ENCODE data around the gene UNC5B.
"Not testable (repeated sequence)": the region's sequence is repeated elsewhere in the genome, so short reads cannot be mapped to it uniquely, and the experiment has no call there.

The UNC5B gene

GRCh38 chr10:71271662-71272055 is 59.3 kb downstream of the UNC5B start:
- Histone ChIP-seq H3K27ac (ENCODE audit: low read depth, low read length) (no peak overlapping the region), H2AFZ (ENCODE audit: low read length, unreplicated experiment) (no peak overlapping the region), H3K4me1 (ENCODE audit: control insufficient read depth, insufficient read depth, low read length, unreplicated experiment) (peaks cover 14% of the 10 kb centered on the region), H3K27me3 (ENCODE audit: insufficient read depth, low read length) (no peaks in the 10 kb centered on the region), H3K79me2 (ENCODE audit: control insufficient read depth, insufficient read depth, low read length, unreplicated experiment) (no peaks in the 10 kb centered on the region), H3K36me3 (ENCODE audit: insufficient read depth, low read length) (no peaks in the 10 kb centered on the region), H3K4me3 (ENCODE audit: low read depth, low read length) (no peak overlapping the region)

- Histone ChIP-seq H2AFZ (ENCODE audit: low read length, unreplicated experiment) (no peak overlapping the region), H3K27me3 (ENCODE audit: insufficient read depth, low read length) (no peaks in the 10 kb centered on the region), H3K79me2 (ENCODE audit: control insufficient read depth, insufficient read depth, low read length, unreplicated experiment) (no peaks in the 10 kb centered on the region), H3K27ac (ENCODE audit: low read depth, low read length) (no peak overlapping the region), H3K4me1 (ENCODE audit: control insufficient read depth, insufficient read depth, low read length, unreplicated experiment) (peaks cover 12% of the 10 kb centered on the region), H3K36me3 (ENCODE audit: insufficient read depth, low read length) (no peaks in the 10 kb centered on the region), H3K4me3 (ENCODE audit: low read depth, low read length) (no peak overlapping the region)
Measured at GRCh38 chr10:71272056-71272771, 59.8 kb downstream of the UNC5B start.

GRCh38 chr10:71272974-71273373 is 60.6 kb downstream of the UNC5B start:
- not testable (repeated sequence) for H3K4me3 ChIP-seq (ENCODE audit: low read depth, low read length); H3K79me2 ChIP-seq (ENCODE audit: control insufficient read depth, insufficient read depth, low read length, unreplicated experiment); H3K36me3 ChIP-seq (ENCODE audit: insufficient read depth, low read length); H3K27ac ChIP-seq (ENCODE audit: low read depth, low read length); H2AFZ ChIP-seq (ENCODE audit: low read length, unreplicated experiment); H3K27me3 ChIP-seq (ENCODE audit: insufficient read depth, low read length)
- peaks cover 12% of the 10 kb centered on the region for H3K4me1 ChIP-seq (ENCODE audit: control insufficient read depth, insufficient read depth, low read length, unreplicated experiment)

- Histone ChIP-seq H3K36me3 (ENCODE audit: insufficient read depth, low read length) (no peaks in the 10 kb centered on the region), H3K79me2 (ENCODE audit: control insufficient read depth, insufficient read depth, low read length, unreplicated experiment) (no peaks in the 10 kb centered on the region)
Measured at GRCh38 chr10:71273506-71273905, 61.1 kb downstream of the UNC5B start.

GRCh38 chr10:71274901-71275796 is 62.8 kb downstream of the UNC5B start:
- H3K4me1 ChIP-seq (ENCODE audit: control insufficient read depth, insufficient read depth, low read length, unreplicated experiment) = peaks cover 12% of the 10 kb centered on the region
- no peaks in the 10 kb centered on the region for H3K27me3 ChIP-seq (ENCODE audit: insufficient read depth, low read length)
- no peak overlapping the region for H3K27ac ChIP-seq (ENCODE audit: low read depth, low read length)
- H3K4me3 ChIP-seq (ENCODE audit: low read depth, low read length) = no peak overlapping the region
- H3K36me3 ChIP-seq (ENCODE audit: insufficient read depth, low read length) = no peaks in the 10 kb centered on the region
- no peak overlapping the region for H2AFZ ChIP-seq (ENCODE audit: low read length, unreplicated experiment)
- H3K79me2 ChIP-seq (ENCODE audit: control insufficient read depth, insufficient read depth, low read length, unreplicated experiment) = no peaks in the 10 kb centered on the region

More at GRCh38 chr10:71273506-71273905, 61.1 kb downstream of the UNC5B start:
- H2AFZ ChIP-seq (ENCODE audit: low read length, unreplicated experiment) = no peak overlapping the region
- peaks cover 12% of the 10 kb centered on the region for H3K4me1 ChIP-seq (ENCODE audit: control insufficient read depth, insufficient read depth, low read length, unreplicated experiment)
- no peaks in the 10 kb centered on the region for H3K27me3 ChIP-seq (ENCODE audit: insufficient read depth, low read length)
- no peak overlapping the region for H3K4me3 ChIP-seq (ENCODE audit: low read depth, low read length)
- H3K27ac ChIP-seq (ENCODE audit: low read depth, low read length) = no peak overlapping the region

GRCh38 chr10:71276873-71277272 is 64.5 kb downstream of the UNC5B start:
- H2AFZ ChIP-seq (ENCODE audit: low read length, unreplicated experiment) = no peak overlapping the region
- H3K36me3 ChIP-seq (ENCODE audit: insufficient read depth, low read length) = no peaks in the 10 kb centered on the region
- no peak overlapping the region for H3K4me3 ChIP-seq (ENCODE audit: low read depth, low read length)
- H3K27me3 ChIP-seq (ENCODE audit: insufficient read depth, low read length) = no peaks in the 10 kb centered on the region
- no peak overlapping the region for H3K27ac ChIP-seq (ENCODE audit: low read depth, low read length)
- H3K4me1 ChIP-seq (ENCODE audit: control insufficient read depth, insufficient read depth, low read length, unreplicated experiment) = peaks cover 9% of the 10 kb centered on the region
- H3K79me2 ChIP-seq (ENCODE audit: control insufficient read depth, insufficient read depth, low read length, unreplicated experiment) = no peaks in the 10 kb centered on the region

- H3K4me3 ChIP-seq (ENCODE audit: low read depth, low read length) = no peak overlapping the region
- no peaks in the 10 kb centered on the region for H3K27me3 ChIP-seq (ENCODE audit: insufficient read depth, low read length)
- H3K36me3 ChIP-seq (ENCODE audit: insufficient read depth, low read length) = no peaks in the 10 kb centered on the region
- no peaks in the 10 kb centered on the region for H3K4me1 ChIP-seq (ENCODE audit: control insufficient read depth, insufficient read depth, low read length, unreplicated experiment)
- H3K79me2 ChIP-seq (ENCODE audit: control insufficient read depth, insufficient read depth, low read length, unreplicated experiment) = no peaks in the 10 kb centered on the region
- H3K27ac ChIP-seq (ENCODE audit: low read depth, low read length) = no peak overlapping the region
- no peak overlapping the region for H2AFZ ChIP-seq (ENCODE audit: low read length, unreplicated experiment)
Measured at GRCh38 chr10:71277914-71278665, 65.7 kb downstream of the UNC5B start.

- no peak overlapping the region for H3K4me3 ChIP-seq (ENCODE audit: low read depth, low read length)
- H3K4me1 ChIP-seq (ENCODE audit: control insufficient read depth, insufficient read depth, low read length, unreplicated experiment) = no peaks in the 10 kb centered on the region
- no peaks in the 10 kb centered on the region for H3K36me3 ChIP-seq (ENCODE audit: insufficient read depth, low read length)
- no peak overlapping the region for H2AFZ ChIP-seq (ENCODE audit: low read length, unreplicated experiment)
- H3K27me3 ChIP-seq (ENCODE audit: insufficient read depth, low read length) = no peaks in the 10 kb centered on the region
- H3K27ac ChIP-seq (ENCODE audit: low read depth, low read length) = no peak overlapping the region
- no peaks in the 10 kb centered on the region for H3K79me2 ChIP-seq (ENCODE audit: control insufficient read depth, insufficient read depth, low read length, unreplicated experiment)
Measured at GRCh38 chr10:71278691-71279588, 66.6 kb downstream of the UNC5B start.

GRCh38 chr10:71279590-71280170 is 67.3 kb downstream of the UNC5B start:
- Histone ChIP-seq H3K4me1 (ENCODE audit: control insufficient read depth, insufficient read depth, low read length, unreplicated experiment) (no peaks in the 10 kb centered on the region), H3K79me2 (ENCODE audit: control insufficient read depth, insufficient read depth, low read length, unreplicated experiment) (no peaks in the 10 kb centered on the region), H3K4me3 (ENCODE audit: low read depth, low read length) (no peak overlapping the region), H3K36me3 (ENCODE audit: insufficient read depth, low read length) (no peaks in the 10 kb centered on the region), H2AFZ (ENCODE audit: low read length, unreplicated experiment) (no peak overlapping the region), H3K27ac (ENCODE audit: low read depth, low read length) (no peak overlapping the region), H3K27me3 (ENCODE audit: insufficient read depth, low read length) (no peaks in the 10 kb centered on the region)

Measured in ACC112 (cell line).